Suppressor macrophage treated with lipopolysaccharide for 4 hours (primary cell): Measurements from ENCODE around the gene ELK3.

ENCODE experiments used
- DNase-seq: peaks from one replicate; pipeline ENCODE4 v3.0.0-alpha.2; 2020

ELK3 gene

DNA sequence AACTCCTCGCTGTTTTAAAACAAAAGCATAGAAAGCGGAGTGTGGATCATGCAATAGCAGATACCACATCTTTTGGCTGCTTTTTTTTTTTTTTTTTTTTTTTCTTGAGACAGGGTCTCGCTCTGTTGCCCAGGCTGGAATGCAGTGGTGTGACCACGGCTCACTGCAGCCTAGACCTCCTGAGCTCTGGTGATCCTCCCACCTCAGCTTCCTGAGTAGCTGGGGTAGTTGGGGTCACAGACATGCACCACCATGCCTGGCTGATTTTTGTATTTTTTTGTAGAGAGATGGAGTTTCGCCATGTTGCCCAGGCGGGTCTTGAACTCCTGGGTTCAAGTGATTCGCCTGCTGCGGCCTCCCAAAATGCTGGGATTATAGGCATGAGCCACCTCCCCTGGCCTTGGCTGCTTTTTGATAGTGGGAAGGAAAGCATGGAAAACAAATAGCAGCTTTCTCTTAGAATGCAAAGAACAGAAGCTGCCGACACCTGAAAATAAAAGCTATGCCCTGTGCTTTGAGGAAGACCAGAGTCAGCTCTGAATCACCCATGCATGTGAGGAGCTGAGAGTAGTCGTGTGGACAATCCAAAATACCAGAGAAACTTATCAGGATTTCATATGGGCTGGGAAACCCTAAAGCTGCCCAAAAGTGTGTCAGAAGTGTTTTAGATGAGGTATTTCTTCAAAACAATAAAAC lies 3.6 kb upstream of the ELK3 start:
- DNase-seq, result no peak

DNA sequence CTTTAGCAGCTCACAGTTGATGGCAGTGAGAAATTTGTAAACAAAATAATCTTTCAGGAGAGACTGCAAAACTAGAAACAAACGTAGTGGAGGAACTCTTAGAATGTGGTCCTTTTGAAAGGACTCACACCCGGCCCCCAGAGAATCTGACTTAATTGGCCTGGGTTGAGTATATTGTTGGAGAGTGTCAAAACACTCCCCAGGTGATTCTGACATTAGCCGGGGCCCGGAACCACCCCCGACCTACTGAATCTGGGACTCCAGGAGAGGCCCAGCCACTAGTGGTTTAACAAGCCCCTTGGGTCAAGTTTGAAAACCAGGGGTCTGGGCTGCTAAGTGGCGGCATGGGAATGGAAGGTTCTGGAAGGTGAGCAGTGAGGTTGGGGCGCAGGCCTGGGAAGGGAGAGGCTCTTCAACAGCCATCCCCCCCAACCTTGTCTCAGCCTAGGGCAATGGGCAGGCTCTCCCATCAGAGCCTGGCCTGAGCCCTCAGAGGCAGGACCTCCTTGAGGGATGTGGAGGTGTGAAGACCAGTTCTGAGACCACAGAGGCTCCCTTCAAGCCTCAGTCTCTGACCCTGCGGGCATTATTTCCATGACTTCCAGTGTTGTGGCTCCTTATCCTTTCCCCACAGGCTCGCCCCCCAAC lies 1.1 kb upstream of the ELK3 start:
- no peak for DNase-seq

DNA sequence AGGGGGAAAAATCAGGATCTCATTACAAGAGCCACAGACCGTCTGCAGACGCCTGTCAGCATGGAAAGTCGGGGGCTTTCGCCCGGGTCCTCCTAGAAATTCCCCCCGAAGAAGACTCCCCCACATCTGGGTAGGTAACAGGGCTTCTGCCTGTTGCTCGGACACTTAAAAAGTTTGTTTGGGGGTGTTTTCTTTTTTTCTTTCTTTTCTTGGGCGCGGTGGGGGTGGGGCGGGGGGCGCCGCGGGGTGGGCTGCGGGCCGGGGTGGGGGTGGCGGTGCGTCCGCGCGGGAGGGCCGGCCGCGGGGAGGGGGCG lies 358 bp downstream of the ELK3 start:
- no peak for DNase-seq

DNA sequence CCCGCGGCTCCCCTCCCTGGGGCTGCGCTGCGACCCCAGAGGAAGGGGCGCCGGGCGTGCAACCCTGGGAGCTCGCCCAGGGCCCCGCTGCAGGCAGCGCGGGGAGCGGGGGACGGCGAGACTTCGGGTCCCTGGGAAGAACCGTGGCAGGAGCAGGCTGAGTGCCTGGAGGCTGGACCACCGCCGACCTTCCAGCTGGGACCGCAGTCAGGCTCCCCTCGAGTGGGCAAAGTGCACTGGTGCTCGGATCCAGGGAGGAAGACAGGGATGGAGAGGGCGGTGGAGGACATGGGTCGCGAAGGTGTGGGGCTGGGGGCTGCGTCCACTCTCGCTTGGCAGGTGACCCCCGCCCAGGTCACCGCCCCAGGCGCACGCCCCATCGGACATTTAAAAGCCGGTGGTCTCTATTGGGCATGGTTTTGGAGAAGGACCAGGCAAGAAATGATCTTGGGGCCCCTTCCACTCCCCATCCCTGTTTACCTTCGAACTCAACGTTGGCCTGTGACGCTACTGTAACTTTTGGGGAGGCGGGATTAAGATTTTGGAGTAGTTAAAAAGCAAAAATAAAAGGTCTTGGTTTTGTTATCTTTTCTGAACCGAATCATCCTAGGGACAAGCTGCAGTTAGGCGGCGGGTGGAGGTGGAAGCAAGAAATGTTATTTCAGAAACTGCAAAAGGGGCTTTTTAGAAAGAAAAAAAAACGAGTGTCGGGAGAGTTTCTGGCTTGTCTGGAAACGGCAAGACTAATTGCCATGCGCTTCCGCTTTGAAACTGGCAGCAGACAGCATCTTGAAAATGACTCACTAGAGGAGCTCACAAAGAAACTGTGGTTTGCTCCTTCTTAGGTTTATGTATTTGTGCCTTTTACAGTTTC lies 1.0 kb downstream of the ELK3 start:
- peak; percentile 91 for DNase-seq

DNA sequence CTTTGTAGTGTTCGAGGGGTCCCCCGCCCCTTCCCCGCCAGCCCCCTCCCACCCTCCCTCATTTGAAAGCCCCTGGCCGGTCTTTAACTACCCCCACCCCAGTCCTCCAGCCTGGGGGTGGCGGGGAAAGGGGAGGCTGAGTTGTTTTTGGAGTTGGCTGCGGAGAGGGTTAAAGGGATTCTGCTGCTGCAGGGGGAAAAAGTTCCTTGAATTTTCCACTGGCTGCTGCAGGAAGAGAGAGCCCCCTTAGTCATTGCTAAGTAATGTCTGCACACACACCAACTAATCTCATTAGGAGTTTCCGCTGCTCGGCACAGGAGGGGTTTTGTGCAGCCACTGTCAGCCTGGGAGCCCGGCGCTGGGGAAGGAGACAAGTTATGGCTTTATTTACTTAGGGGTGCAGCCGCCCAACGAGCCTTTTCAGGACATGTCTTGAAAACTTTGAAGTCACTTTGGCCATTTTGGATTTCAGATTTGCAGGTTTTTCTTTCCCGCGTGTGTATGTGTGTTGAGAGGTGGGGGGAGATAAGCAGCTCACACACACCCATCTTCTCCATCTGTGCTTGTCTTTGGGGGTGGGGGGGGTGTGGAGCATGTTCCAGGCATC lies 1.8 kb downstream of the ELK3 start:
- DNase-seq, result no peak

DNA sequence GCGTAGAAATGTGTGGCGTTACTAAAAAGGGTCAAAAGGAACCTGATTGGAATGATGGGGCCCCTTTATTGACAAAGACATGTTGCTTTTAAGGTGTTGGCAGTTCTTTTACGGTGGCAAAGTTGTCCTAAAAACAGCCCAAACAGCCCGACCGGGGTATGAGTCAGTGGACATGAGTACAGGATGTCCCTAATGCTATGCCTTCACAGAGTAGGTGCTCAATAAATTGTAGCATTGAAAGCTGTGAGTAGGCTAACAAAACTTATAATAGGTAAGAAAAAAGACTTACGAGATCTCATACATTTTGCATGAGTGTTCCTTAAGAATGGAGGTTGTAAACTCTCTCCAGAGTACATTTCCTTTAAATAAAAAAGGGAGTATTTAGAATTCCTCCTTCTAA lies 2.6 kb downstream of the ELK3 start:
- DNase-seq, result no peak

DNA sequence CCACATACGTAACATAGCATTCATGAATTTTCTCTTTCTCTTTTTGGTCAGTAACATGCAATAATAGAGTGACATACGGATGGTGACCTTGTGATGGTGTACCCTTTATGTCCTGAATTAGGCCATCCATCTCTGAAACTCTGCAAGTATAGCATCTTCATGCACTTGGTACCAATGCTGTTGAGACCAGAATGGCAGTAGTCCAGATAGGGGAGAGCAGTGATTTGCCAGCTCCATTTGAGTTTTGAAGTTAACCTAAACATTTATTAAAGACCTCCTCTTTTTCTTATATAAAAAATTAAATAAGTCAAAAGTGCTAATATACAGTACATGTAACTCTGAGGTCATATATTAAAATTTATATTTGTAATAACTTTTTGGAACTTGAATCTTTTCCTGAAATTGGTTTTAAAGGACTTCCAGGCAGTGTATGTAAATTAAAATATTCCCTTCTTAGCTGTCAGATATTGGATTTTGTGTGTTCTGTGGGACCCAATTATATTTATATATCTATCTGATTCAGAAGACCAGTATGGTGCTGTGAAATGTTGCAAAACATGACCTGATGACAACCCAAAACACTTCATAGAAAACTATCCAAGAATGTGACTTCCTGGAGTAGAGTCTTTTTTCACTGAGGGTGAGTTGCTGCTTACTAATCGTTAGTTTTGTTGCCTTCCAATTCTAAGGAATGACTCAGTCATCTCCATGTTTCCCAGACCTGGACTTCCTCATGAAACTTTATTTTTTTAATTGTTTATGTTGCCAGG lies 3.5 kb downstream of the ELK3 start:
- peak; percentile 87 for DNase-seq

DNA sequence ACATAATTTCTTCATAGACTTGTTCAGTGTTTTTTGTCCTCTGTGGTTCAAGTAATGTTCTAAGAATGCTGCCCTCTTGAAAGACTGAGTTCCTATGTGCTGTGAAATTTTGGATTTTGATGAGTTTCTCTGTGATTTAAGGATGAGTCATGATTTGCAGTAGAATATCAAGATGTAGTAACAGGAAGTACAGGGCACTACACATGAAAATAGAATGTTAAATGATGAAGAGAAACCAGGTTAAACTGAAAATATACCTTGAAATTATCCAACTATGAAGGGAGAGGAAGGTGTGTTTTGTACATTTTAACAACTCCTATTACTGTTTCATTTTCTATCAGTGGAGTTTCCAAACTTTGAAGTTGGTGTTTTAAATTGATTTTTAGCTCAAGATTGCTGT lies 4.8 kb downstream of the ELK3 start:
- DNase-seq, result peak; percentile 68

DNA sequence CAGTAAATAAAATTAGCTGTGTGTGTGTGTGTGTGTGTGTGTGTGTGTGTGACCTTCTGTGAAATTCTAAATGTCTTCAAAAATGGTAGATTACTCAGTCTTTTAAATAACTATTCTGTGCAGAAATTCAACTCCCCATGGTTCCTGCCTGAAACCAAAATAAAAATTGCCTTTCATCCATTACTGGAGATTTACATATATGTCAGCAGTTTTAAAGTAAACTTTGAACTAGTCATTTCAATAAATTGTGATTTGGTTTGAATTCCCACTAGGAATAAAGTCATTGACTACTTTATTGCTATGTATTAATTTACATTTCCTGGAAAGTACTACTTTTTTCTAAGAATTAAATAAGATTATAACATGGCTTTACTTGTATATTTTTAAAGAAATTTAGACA lies 5.3 kb downstream of the ELK3 start:
- no peak for DNase-seq

DNA sequence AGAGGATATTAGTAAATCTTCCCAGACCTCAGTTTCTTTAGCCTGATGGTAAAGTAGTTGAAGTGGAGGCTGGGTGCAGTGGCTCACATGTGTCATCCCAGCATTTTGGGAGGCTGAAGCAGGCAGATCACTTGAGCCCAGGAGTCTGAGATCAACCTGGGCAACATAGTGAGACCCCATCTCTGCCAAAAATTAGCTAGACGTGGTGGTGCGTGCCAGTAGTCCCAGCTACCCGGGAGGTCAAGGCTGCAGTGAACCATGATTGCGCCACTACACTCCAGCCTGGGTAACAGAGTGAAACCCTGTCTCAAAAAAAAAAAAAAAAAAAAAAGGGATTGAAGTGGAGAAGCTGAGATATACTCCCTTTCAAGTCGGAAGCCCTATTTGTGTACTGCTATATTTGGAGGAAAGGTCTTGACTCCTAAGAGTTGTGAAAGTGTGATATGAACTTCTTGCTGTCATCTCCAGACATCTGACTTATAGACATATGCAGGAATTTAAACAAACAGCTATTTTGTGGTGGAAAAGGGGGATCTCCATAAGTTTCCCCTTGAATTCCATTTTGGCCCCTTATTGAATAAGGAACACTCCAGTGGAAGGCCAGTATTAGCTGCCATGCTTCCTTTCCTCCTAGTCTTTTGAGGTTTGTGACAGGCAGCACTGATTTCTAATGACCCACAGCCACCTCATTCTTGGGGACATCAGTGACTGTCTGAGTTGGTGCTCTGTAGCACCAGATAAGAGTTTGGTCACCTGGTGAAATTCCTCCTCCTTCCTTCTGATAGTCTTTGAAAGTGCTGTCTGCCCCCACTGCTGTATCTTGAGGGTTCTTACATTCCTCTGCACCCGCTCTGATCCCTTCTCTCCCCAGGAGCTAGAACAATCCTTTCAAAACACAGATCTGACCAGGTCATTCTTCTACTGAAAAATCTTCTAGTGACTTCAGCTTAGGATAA lies 7.4 kb downstream of the ELK3 start:
- DNase-seq, result no peak

DNA sequence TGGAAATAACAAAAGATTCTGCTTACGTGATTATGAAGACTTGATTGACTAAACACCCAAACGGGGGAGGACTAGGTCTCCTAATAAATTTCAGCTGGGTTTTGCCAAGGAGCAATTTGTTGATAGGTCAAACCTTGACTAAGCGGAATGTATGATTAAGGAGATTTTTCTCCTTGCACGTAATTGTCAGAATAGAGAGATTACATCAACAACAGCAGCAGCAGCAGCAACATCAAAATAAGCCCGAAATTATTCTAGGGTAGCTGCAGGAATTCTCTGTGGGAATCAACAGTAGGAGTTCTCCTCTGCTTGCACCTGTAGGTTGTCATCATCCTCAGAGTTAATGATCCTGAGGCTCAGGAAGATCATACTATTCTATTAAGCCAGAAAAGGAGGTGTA lies 10.2 kb downstream of the ELK3 start:
- DNase-seq, result no peak

DNA sequence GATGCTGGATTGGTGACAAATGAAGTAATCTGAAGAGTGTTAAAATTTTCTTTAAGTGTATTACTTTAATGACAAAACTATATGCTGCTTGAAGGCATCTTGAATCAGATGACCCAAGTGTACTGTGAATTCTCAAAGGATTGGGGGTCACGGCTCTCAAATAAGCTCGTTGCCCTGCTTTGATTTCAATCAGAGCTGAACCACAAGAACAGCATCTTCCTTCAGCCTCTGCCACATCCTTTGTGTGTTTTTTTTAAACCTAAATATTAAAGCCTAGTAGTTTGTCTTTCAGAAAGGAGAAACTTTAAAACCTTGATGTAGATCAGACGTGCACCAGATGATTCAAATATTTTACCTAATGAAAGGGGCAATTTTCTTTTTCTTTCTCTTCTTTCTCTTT lies 11.7 kb downstream of the ELK3 start:
- DNase-seq, result no peak

DNA sequence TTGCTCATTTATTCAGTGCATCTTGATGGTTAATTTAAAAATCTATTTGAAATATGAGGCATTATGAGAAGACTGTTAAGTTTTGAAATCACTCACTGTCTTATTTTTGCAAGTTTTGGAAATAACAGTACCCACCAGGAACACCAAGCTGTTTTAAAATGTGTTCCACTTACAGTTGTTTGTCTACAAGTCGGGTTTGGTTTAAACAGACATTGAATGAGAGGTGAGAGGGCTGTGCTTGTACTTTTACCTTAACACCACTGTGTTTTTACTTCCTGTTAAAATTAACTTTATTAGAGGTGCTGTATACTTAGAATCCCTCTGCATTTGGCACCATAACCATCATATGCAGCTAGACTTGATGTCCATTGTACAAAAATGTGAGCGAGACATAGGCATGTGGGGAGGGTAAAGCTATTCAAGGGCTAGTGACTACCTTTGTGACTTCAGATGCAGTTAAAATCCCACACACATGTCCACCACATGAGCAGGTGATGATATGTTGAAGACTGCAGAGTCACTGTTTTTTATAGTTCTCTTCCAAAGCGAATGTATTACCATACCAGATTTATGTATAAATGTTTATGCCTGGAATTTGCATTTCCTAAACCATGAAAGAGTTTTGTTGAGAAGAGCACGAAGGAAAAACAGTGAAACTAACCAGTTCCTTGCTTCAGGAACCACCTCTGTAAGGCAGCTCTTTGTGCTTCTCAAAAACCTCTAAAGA lies 12.9 kb downstream of the ELK3 start:
- DNase-seq, result no peak

DNA sequence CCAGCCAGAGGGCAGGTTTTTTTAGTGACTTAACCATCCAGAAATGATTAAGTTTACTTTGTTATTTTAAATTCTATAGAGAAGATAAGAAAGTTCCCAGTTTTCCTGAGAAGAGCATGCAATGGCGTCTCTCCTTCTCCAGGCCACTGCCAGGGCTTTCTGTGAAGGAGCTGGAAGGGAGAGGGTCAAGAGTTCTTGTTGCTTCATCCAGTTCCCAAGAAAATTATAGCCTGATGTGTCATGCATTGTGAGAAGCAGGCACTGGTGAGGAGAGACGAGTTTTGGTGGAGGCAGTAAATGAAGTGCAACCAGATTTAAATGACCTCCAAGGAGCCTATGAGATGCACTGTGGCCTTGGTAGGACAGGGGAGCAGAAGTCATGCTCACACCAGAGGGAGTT lies 14.2 kb downstream of the ELK3 start:
- no peak for DNase-seq

DNA sequence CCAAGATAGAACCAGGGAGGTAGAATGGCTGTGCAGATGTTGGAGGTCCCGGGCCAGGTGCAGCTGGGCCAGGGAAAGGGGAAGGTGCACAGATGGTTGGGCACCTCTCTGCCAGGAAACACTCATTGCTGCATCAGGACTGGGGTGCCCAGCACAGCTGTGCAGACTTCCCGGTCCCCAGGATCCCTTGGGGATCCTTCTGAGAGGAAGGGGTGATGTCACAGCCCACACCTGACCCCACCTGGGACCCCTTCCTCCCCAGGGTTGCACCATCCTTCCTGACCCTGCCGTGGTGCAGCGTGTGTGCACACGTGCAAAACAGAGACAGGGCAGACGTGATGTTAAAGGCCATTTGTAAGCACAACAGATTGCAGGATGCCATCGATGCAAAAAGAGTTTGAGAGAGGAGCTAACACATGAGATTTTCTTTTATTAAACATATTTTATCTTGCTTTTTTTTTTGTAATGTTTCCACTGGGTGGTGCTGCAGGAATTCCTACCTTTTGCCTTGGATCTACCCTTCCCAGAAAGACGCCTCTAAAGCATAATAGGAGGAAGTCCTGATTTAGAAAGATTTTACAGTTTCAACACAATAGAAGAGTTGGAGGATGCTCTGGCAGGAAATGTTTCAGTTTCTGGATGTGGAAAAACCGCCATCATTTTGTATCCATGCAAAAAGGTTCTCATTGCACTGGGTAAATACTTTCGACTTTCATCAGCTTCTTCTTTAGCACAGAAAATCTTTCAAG lies 14.8 kb downstream of the ELK3 start:
- DNase-seq, result peak; percentile 68

DNA sequence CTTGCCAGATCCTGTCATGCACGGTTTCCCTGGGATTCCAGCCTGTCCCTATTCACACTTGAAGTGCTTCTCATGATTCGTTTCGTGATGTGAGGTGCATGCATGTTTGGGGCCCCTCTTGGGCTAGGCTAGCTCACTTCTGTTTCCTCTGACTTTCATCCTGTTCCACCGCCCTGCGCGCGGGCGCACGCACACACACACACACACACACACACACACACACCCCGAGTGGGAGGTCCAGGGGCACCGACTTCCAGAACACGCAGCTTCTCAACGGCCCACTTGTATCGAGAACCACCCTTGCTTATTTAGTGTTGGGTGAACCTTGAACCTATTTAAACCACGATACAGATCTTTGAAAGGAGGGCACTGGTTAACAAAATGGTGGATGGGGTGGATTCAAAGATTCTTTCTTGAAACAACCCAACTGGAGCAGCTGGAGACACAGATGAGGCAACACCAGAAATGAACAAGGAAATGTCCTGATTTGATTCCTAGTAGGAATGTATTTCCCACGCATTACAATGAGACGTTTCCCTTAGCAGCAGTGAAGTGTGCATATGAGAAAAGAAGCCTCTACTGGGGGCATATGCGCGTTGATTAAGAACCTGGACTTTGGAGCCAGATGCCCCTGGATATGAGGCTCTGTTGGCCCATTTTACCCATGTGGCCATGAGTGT lies 16.3 kb downstream of the ELK3 start:
- DNase-seq, result no peak

DNA sequence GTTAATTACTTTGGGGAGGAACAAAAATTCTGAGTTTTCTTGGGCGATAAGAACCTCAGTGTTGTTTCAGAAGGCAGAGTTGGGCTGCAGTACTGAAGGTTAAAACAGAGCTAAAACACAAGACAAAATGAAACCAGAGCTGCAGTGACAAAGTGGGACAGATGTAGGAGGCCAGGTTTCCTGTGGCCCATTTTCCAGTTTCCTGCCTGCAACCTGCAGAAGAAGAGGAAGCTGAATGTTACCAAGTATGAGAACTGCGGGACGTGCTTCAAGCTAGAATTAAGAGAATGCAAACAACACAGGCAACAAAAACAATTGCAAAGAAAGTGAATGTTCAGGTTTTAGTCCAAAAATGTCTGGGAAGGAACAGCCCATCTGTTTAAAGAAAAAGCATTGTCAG lies 17.8 kb downstream of the ELK3 start:
- peak; percentile 37 for DNase-seq

DNA sequence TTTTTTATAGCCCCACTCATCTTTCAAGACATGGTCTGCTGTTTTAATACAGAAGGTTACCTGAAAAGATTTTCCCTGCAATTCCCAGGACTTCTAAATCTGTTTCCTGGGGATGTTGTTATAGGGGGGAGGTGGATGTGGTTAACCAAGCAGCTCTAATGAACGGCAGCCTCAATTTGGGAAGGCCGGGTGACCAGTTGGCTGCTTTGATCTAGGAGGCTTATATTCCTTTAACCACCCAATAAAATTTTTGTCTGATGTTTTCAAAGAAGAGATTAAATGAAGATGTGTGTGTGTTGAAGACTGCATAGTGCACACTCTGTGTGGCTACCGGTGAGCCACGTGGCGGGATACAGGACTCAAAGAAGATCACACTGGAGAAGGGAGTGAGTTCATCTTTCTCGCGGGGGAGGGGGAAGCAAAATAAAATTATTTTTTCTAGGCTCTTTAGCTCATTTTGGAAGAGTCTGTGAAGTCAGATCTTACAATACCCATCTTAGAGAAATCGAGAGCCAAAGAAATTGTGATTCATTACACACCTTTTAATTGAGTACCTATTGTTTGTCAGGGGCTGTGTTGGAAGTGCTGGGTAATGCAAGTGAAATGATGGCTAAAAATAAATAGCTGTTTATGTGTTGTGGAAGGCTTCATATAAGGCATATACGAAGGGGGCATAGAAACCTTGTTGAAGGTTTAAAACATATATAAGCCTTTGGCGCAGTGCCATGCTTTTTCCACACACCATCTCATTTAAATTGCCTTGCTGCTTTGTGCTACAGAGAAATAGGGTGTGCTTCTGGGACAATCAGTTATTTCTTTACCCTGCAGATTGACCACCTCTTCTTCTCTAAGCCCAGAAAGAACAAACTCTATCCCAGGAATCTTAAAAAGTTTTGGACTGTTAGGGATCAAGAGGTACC lies 18.5 kb downstream of the ELK3 start:
- no peak for DNase-seq

DNA sequence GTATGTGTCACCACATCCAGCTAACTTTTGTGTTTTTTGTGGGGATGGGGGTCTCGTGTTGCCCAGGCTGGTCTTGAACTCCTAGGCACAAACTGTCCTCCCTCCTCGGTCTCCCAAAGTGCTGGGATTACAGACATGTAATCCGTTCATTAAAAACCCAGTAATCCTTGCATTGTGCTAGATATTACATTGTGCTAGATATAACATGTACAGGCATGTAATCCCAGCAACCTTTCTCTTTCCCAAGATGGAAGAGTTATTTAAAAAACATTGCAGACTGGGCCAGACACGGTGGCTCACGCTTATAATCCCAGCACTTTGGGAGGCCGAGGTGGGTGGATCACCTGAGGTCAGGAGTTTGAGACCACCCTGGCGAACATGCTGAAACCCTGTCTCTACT lies 19.7 kb downstream of the ELK3 start:
- no peak for DNase-seq
